Breast epithelium (tissue), 4 donors: ENCODE data around the gene GALNT16. TPM values are rescaled to one million over a fixed set of nuclear protein-coding genes. Genes with fewer than 3 reads are reported as not detected.

ENCODE experiments used
- DNase-seq, 2 donors: peaks; one replicate each; pipeline ENCODE4 v3.0.0-alpha.2; 2019; ENCODE audit warnings: low spot score in 2 of 2
- H3K27ac ChIP-seq, 2 donors: fragments of 200-600 bp; sonication (generic) in 1 of 2; one replicate each; pipeline ENCODE4 v1.5.1; 2016 to 2019; ENCODE audit warnings: mild to moderate bottlenecking in 1 of 2
- H3K27me3 ChIP-seq, 2 donors: fragments of 200-600 bp; sonication (generic) in 1 of 2; one replicate each; pipeline versions ENCODE4 v1.5.1 to v1.6.0; 2017 to 2019; ENCODE audit warnings: control low read depth in 1 of 2, mild to moderate bottlenecking in 1 of 2
- H3K36me3 ChIP-seq: fragments of 200-600 bp; one replicate; pipeline ENCODE4 v1.5.1; 2019
- H3K4me1 ChIP-seq, 2 donors: fragments of 200-600 bp; sonication (generic); one replicate each; pipeline ENCODE4 v1.5.1; 2016 to 2019; ENCODE audit warnings: control low read depth in 1 of 2
- H3K4me3 ChIP-seq, 3 donors: fragments of 200-600 bp; sonication (generic); 1 replicate in 2 of 3; 2 replicates in 1 of 3; pipeline ENCODE4 v1.5.1; 2016 to 2019; ENCODE audit warnings: mild to moderate bottlenecking in 3 of 3, moderate library complexity in 2 of 3
- H3K9me3 ChIP-seq, 2 donors: fragments of 200-600 bp; sonication (generic) in 1 of 2; one replicate each; pipeline ENCODE4 v1.5.1; 2016 to 2019; ENCODE audit warnings: control low read depth in 1 of 2
- CTCF ChIP-seq, 3 donors: fragments of 450-650 bp; IDR thresholded peaks; one replicate each; pipeline ENCODE4 v1.5.1; 2016 to 2017; ENCODE audit warnings: antibody characterized with exemption in 3 of 3, mild to moderate bottlenecking in 3 of 3, moderate library complexity in 3 of 3
- POLR2A ChIP-seq: fragments of 450-650 bp; IDR thresholded peaks from one replicate; pipeline ENCODE4 v1.6.1; 2016; ENCODE audit warnings: antibody characterized with exemption, mild to moderate bottlenecking, moderate library complexity
- POLR2AphosphoS5 ChIP-seq, 3 donors: sonication (generic); formaldehyde crosslinking; IDR thresholded peaks; one replicate each; pipeline ENCODE4 v1.6.1; 2017; ENCODE audit warnings: antibody characterized with exemption in 3 of 3
- intact Hi-C: fragments of 100-400 bp; cut with DNase I; formaldehyde crosslinking; loops from one replicate; pipeline ENCODE4 v1.15.1; 2023; ENCODE audit warnings: low total_unique reads
- total RNA-seq, 3 donors: library from RNA; depleted of rRNA; stranded (reverse); fragments of >200 nt; gene quantifications; one replicate each; pipeline ENCODE4 v1.1.0, GENCODE V29; 2016

Gene GALNT16
- total RNA-seq, 3 donors from 2014 or later, result 6.3 to 20.6 (median 8.8) TPM

GRCh38 chr14:69252851-69253250, 7.1 kb upstream of the GALNT16 start:
- Histone ChIP-seq H3K4me3 (no peak overlapping the region), H3K27me3 (no peaks in the 10 kb centered on the region), H3K36me3 (no peaks in the 10 kb centered on the region), H3K4me1 (no peaks in the 10 kb centered on the region), H3K9me3 (no peaks in the 10 kb centered on the region), H3K27ac (peak overlapping the region in 1 of 2 donors; percentile 55)
- intact Hi-C loops, result no loop called here
- DNase-seq, result no peak
- no peak for TF ChIP-seq CTCF (IDR thresholded peaks at IDR 0.05)
- no peak for TF ChIP-seq POLR2A
- TF ChIP-seq POLR2AphosphoS5 (IDR thresholded peaks at IDR 0.05), result no peak

GRCh38 chr14:69259168-69259526, 811 bp upstream of the GALNT16 start:
- Histone ChIP-seq H3K4me3 (peak overlapping the region; percentile 58 to 89 (median 63)), H3K36me3 (no peaks in the 10 kb centered on the region), H3K27me3 (peaks cover 2 to 13% of the 10 kb centered on the region in 2 donors), H3K9me3 (no peaks in the 10 kb centered on the region), H3K4me1 (no peaks in the 10 kb centered on the region), H3K27ac (no peak overlapping the region)
- intact Hi-C loops, result no loop called here
- TF ChIP-seq POLR2A (no peak), CTCF (IDR thresholded peaks at IDR 0.05) (no peak), POLR2AphosphoS5 (IDR thresholded peaks at IDR 0.05) (no peak)
- DNase-seq, result no peak

GRCh38 chr14:69260190-69260860, 367 bp downstream of the GALNT16 start:
- peak overlapping the region; percentile 41 to 70 for H3K27ac ChIP-seq
- H3K36me3 ChIP-seq, result no peaks in the 10 kb centered on the region
- intact Hi-C loops, result no loop called here
- H3K27me3 ChIP-seq, result peaks cover 2 to 13% of the 10 kb centered on the region in 2 donors
- H3K4me3 ChIP-seq, result peak overlapping the region; percentile 58 to 89 (median 63)
- TF ChIP-seq POLR2A (no peak), POLR2AphosphoS5 (IDR thresholded peaks at IDR 0.05) (no peak), CTCF (IDR thresholded peaks at IDR 0.05) (no peak)
- no peaks in the 10 kb centered on the region for H3K9me3 ChIP-seq
- H3K4me1 ChIP-seq, result no peaks in the 10 kb centered on the region
- no peak for DNase-seq

GRCh38 chr14:69260861-69261564, 1.1 kb downstream of the GALNT16 start:
- intact Hi-C loops, result no loop called here
- Histone ChIP-seq H3K4me3 (peak overlapping the region; percentile 58 to 89 (median 63)), H3K4me1 (no peaks in the 10 kb centered on the region), H3K27me3 (peaks cover 2 to 13% of the 10 kb centered on the region in 2 donors), H3K9me3 (no peaks in the 10 kb centered on the region), H3K27ac (peak overlapping the region; percentile 41 to 70), H3K36me3 (no peaks in the 10 kb centered on the region)
- DNase-seq, result no peak
- TF ChIP-seq CTCF (IDR thresholded peaks at IDR 0.05) (peak; percentile 20 to 64 (median 30)), POLR2A (no peak), POLR2AphosphoS5 (IDR thresholded peaks at IDR 0.05) (no peak)

- no peak for TF ChIP-seq CTCF (IDR thresholded peaks at IDR 0.05)
- peaks cover 2 to 13% of the 10 kb centered on the region in 2 donors for H3K27me3 ChIP-seq
- no peak for DNase-seq
- no peaks in the 10 kb centered on the region for H3K4me1 ChIP-seq
- no peaks in the 10 kb centered on the region for H3K36me3 ChIP-seq
- H3K27ac ChIP-seq, result peak overlapping the region; percentile 41 to 70
- no peaks in the 10 kb centered on the region for H3K9me3 ChIP-seq
- peak overlapping the region; percentile 58 to 89 (median 63) for H3K4me3 ChIP-seq
- intact Hi-C loops, result no loop called here
These were observed 1.9 kb downstream of the GALNT16 start for GRCh38 chr14:69261761-69262331.
